HepG2 (cell line): ENCODE measurements around the gene BPHL. TPM values are rescaled to one million over a fixed set of nuclear protein-coding genes. Genes with fewer than 3 reads are reported as not detected.

Source experiments
- AKAP8 ChIP-seq: sonication (generic); formaldehyde crosslinking; IDR thresholded peaks from 2 replicates; pipeline ENCODE4 v1.5.1; 2020; ENCODE audit warnings: mild to moderate bottlenecking, missing genetic modification reagents
- ARNT ChIP-seq: fragments of 450-650 bp; IDR thresholded peaks from 2 replicates; pipeline ENCODE4 v1.6.1; 2017
- ATM ChIP-seq: fragments of 450-650 bp; IDR thresholded peaks from 2 replicates; pipeline ENCODE4 v1.7.1; 2017; ENCODE audit warnings: mild to moderate bottlenecking, borderline replicate concordance
- CBX5 ChIP-seq: sonication (generic); formaldehyde crosslinking; IDR thresholded peaks from 2 replicates; pipeline ENCODE4 v1.4.0; 2020; ENCODE audit warnings: missing genetic modification reagents, borderline replicate concordance
- CCAR2 ChIP-seq: fragments of 200-400 bp; formaldehyde crosslinking; optimal IDR thresholded peaks from 2 replicates; pipeline ENCODE3; 2018; ENCODE audit warnings: low read depth, mild to moderate bottlenecking, low read length, moderate library complexity
- ELF1 ChIP-seq: sonication (generic); formaldehyde crosslinking; IDR thresholded peaks from 2 replicates; pipeline ENCODE4 v1.4.0; 2020; ENCODE audit warnings: missing genetic modification reagents
- ETS1 ChIP-seq: sonication (generic); formaldehyde crosslinking; IDR thresholded peaks from 2 replicates; pipeline ENCODE4 v1.4.0; 2020; ENCODE audit warnings: missing genetic modification reagents
- GFI1 ChIP-seq: sonication (generic); formaldehyde crosslinking; IDR thresholded peaks from 2 replicates; pipeline ENCODE4 v1.5.0; 2020; ENCODE audit warnings: missing genetic modification reagents, mild to moderate bottlenecking, borderline replicate concordance
- HNRNPL ChIP-seq: fragments of 200-400 bp; formaldehyde crosslinking; IDR thresholded peaks from 2 replicates; pipeline ENCODE4 v1.6.1; 2017; ENCODE audit warnings: mild to moderate bottlenecking, low read depth, low read length
- KAT2B ChIP-seq: fragments of 150-350 bp; IDR thresholded peaks from 2 replicates; pipeline ENCODE4 v1.6.1; 2014; ENCODE audit warnings: low read depth, low read length, borderline replicate concordance
- MED1 ChIP-seq: sonication (generic); formaldehyde crosslinking; IDR thresholded peaks from 2 replicates; pipeline ENCODE4 v1.4.0; 2020; ENCODE audit warnings: missing genetic modification reagents
- MXD3 ChIP-seq: IDR thresholded peaks from 2 replicates; pipeline ENCODE4 v1.6.1; 2016; ENCODE audit warnings: mild to moderate bottlenecking, missing biosample characterization, missing genetic modification reagents
- NBN ChIP-seq: fragments of 450-650 bp; conservative IDR thresholded peaks from 2 replicates; pipeline ENCODE4 v1.6.1; 2017
- ONECUT2 ChIP-seq: sonication (generic); formaldehyde crosslinking; IDR thresholded peaks from 2 replicates; pipeline ENCODE4 v1.4.0; 2020; ENCODE audit warnings: missing genetic modification reagents
- PLSCR1 ChIP-seq: sonication (generic); formaldehyde crosslinking; IDR thresholded peaks from 2 replicates; pipeline ENCODE4 v1.5.0; 2020; ENCODE audit warnings: missing genetic modification reagents, mild to moderate bottlenecking, borderline replicate concordance
- REL ChIP-seq: sonication (generic); formaldehyde crosslinking; conservative IDR thresholded peaks from 2 replicates; pipeline ENCODE4 v1.8.0; 2022; ENCODE audit warnings: mild to moderate bottlenecking, missing genetic modification reagents, moderate library complexity
- RXRB ChIP-seq: IDR thresholded peaks from 2 replicates; pipeline ENCODE4 v1.6.1; 2016; ENCODE audit warnings: borderline replicate concordance, missing genetic modification reagents, missing compliant biosample characterization
- SAP130 ChIP-seq: IDR thresholded peaks from 2 replicates; pipeline ENCODE4 v1.6.1; 2016; ENCODE audit warnings: low read depth
- STAT5B ChIP-seq: sonication (generic); formaldehyde crosslinking; IDR thresholded peaks from 2 replicates; pipeline ENCODE4 v1.4.0; 2020; ENCODE audit warnings: missing genetic modification reagents
- ZFP36 ChIP-seq: fragments of 150-350 bp; IDR thresholded peaks from 2 replicates; pipeline ENCODE4 v1.6.1; 2018; ENCODE audit warnings: borderline replicate concordance, low read length, low read depth; ENCODE audit not compliant: partially characterized antibody
- ZNF232 ChIP-seq: sonication (generic); formaldehyde crosslinking; IDR thresholded peaks from 2 replicates; pipeline ENCODE4 v1.4.0; 2020; ENCODE audit warnings: missing genetic modification reagents, borderline replicate concordance
- ZNF350 ChIP-seq: sonication (generic); formaldehyde crosslinking; IDR thresholded peaks from 2 replicates; pipeline ENCODE4 v1.4.0; 2020; ENCODE audit warnings: mild to moderate bottlenecking, low read depth, missing genetic modification reagents, borderline replicate concordance
- ZNF382 ChIP-seq: sonication (generic); formaldehyde crosslinking; IDR thresholded peaks from 2 replicates; pipeline ENCODE4 v1.5.0; 2020; ENCODE audit warnings: missing genetic modification reagents, mild to moderate bottlenecking, borderline replicate concordance
- ZNF687 ChIP-seq: sonication (generic); formaldehyde crosslinking; IDR thresholded peaks from 2 replicates; pipeline ENCODE4 v1.5.1; 2020; ENCODE audit warnings: mild to moderate bottlenecking, missing genetic modification reagents, moderate library complexity
- polyA plus RNA-seq, 8 experiments: library from polyadenylated mRNA; depleted of rRNA in 3 of 8; stranded (reverse) in 7 of 8; unstranded in 1 of 8; fragments of >200 nt; fragmentation: Illumina TruSeq in 4 of 8; extraction: Trizol in 4 of 8; gene quantifications; 2 replicates each; pipeline versions ENCODE4 v1.2.1 to v1.2.3, GENCODE V29; 2011 to 2016; ENCODE audit warnings: low read depth in 4 of 8, missing spikeins in 1 of 8, mixed read lengths in 1 of 8; ENCODE audit not compliant: insufficient read depth in 1 of 8
- total RNA-seq, 5 experiments: library from RNA; depleted of rRNA; stranded (reverse); fragments of >200 nt; fragmentation: Illumina TruSeq; extraction: Trizol; gene quantifications; 2 replicates each; pipeline ENCODE4 v1.2.3, GENCODE V29; 2016; ENCODE audit warnings: low read depth in 1 of 5

The BPHL gene
- total and polyA plus RNA-seq, 2 of the 13 experiments (the other 11 are each of a cell fraction or from before 2014, with no cell fraction given): 37.8 to 39.5 TPM

- TF ChIP-seq ZNF687 (CRISPR knock-in tag) (peak; percentile 77), ETS1 (no peak), PLSCR1 (CRISPR knock-in tag) (no peak), REL (no peak), CCAR2 (no peak), MED1 (CRISPR knock-in tag) (peak; percentile 90), KAT2B (no peak), RXRB (CRISPR knock-in tag) (peak; percentile 53), ZNF232 (CRISPR knock-in tag) (peak; percentile 76; the same call in 1 of the 2 replicates), SAP130 (CRISPR knock-in tag) (peak; percentile 92), STAT5B (CRISPR knock-in tag) (no peak), GFI1 (CRISPR knock-in tag) (peak; percentile 64; the same call in 1 of the 2 replicates), ONECUT2 (CRISPR knock-in tag) (no peak), HNRNPL (no peak), CBX5 (no peak), ATM (no peak), ZFP36 (no peak), ZNF382 (CRISPR knock-in tag) (no peak), AKAP8 (peak; percentile 65; the same call in 1 of the 2 replicates), NBN (no peak), MXD3 (CRISPR knock-in tag) (peak; percentile 76; the same call in 1 of the 2 replicates), ELF1 (CRISPR knock-in tag) (no peak), ZNF350 (CRISPR knock-in tag) (no peak), ARNT (no peak)
These were observed 38.8 kb downstream of the BPHL start, which contains the start of gene TUBB2A (continued) for GRCh38 chr6:3157131-3157933.
